Loucy (cell line): Measurements from ENCODE around the gene SMCO3.

Experiments used
- H2AFZ ChIP-seq: fragments of 200-600 bp; sonication (generic); 2 replicates; pipeline ENCODE4 v1.6.0; 2016; ENCODE audit warnings: antibody characterized with exemption, mild to moderate bottlenecking, low read length, moderate library complexity
- H3F3A ChIP-seq: fragments of 200-600 bp; 2 replicates; pipeline ENCODE4 v1.6.0; 2016; ENCODE audit warnings: antibody characterized with exemption, low read depth, mild to moderate bottlenecking
- H3K27me3 ChIP-seq: fragments of 200-600 bp; sonication (generic); 2 replicates; pipeline ENCODE4 v1.6.1; 2014; ENCODE audit warnings: low read length, mild to moderate bottlenecking; ENCODE audit not compliant: insufficient read depth, poor library complexity, severe bottlenecking
- H3K36me3 ChIP-seq: fragments of 200-600 bp; sonication (generic); 2 replicates; pipeline ENCODE4 v1.6.1; 2016; ENCODE audit warnings: low read length; ENCODE audit not compliant: insufficient read depth
- H3K4me1 ChIP-seq: fragments of 200-600 bp; sonication (generic); 2 replicates; pipeline ENCODE4 v1.5.1; 2014; ENCODE audit warnings: low read length, mild to moderate bottlenecking; ENCODE audit not compliant: insufficient read depth, poor library complexity, severe bottlenecking
- H3K4me2 ChIP-seq: fragments of 200-600 bp; sonication (generic); 2 replicates; pipeline ENCODE4 v1.6.0; 2014; ENCODE audit warnings: antibody characterized with exemption, low read length, low read depth, mild to moderate bottlenecking; ENCODE audit not compliant: poor library complexity, severe bottlenecking
- H3K4me3 ChIP-seq: fragments of 200-600 bp; sonication (generic); 2 replicates; pipeline ENCODE4 v1.5.1; 2014; ENCODE audit warnings: low read length, mild to moderate bottlenecking, mixed read lengths; ENCODE audit not compliant: poor library complexity, severe bottlenecking
- H3K79me2 ChIP-seq: fragments of 200-600 bp; sonication (generic); 2 replicates; pipeline ENCODE4 v1.6.1; 2014; ENCODE audit warnings: low read length; ENCODE audit not compliant: insufficient read depth
- H3K9ac ChIP-seq: fragments of 200-600 bp; sonication (generic); 2 replicates; pipeline ENCODE4 v1.6.0; 2014; ENCODE audit warnings: mild to moderate bottlenecking, low read depth, low read length, moderate library complexity; ENCODE audit not compliant: poor library complexity, severe bottlenecking
- H3K9me2 ChIP-seq: fragments of 200-600 bp; sonication (generic); replicated peaks from 2 replicates; pipeline ENCODE4 v1.6.1; 2016; ENCODE audit warnings: low read depth, low read length, mixed read lengths
- H3K9me3 ChIP-seq: fragments of 200-600 bp; sonication (generic); 2 replicates; pipeline ENCODE4 v1.6.1; 2014; ENCODE audit warnings: mild to moderate bottlenecking, antibody characterized with exemption, low read length, low read depth; ENCODE audit not compliant: insufficient read depth
- H4K20me1 ChIP-seq: fragments of 200-600 bp; sonication (generic); 2 replicates; pipeline ENCODE4 v1.6.0; 2014; ENCODE audit warnings: antibody characterized with exemption, low read length, mild to moderate bottlenecking; ENCODE audit not compliant: insufficient read depth, poor library complexity, severe bottlenecking
- EZH2phosphoT487 ChIP-seq: fragments of 200-600 bp; IDR thresholded peaks from 2 replicates; pipeline ENCODE4 v1.6.1; 2018; ENCODE audit warnings: antibody characterized with exemption, mild to moderate bottlenecking, moderate library complexity, borderline replicate concordance
- TF ChIP-seq, protein P1 (sequence below): fragments of 200-600 bp; sonication (generic); conservative IDR thresholded peaks from 2 replicates; pipeline ENCODE4 v1.5.1; 2014; ENCODE audit warnings: mild to moderate bottlenecking, antibody characterized with exemption, low read length

Gene SMCO3

GRCh38 chr12:14843425-14843887, 29.5 kb upstream of the SMCO3 start, which contains the start of gene ART4:
ART4 (minus strand) TSS chr12:14843526; CDS start chr12:14843113, 413 bp downstream.
- Histone ChIP-seq H3K27me3 (peaks cover 8% of the 10 kb centered on the region), H2AFZ (no peak within 1 kb of the TSS), H3K9ac (no peak within 1 kb of the TSS), H3K4me3 (no peak within 1 kb of the TSS), H3K4me1 (peaks cover 16% of the 10 kb centered on the region), H3K79me2 (no peaks in the 10 kb centered on the region), H3K9me2 (no peaks in the 10 kb centered on the region), H3K36me3 (no peaks in the 10 kb centered on the region), H4K20me1 (no peaks in the 10 kb centered on the region), H3F3A (no peaks in the 10 kb centered on the region), H3K9me3 (no peaks in the 10 kb centered on the region), H3K4me2 (no peak within 1 kb of the TSS)
- TF ChIP-seq, protein P1, sequence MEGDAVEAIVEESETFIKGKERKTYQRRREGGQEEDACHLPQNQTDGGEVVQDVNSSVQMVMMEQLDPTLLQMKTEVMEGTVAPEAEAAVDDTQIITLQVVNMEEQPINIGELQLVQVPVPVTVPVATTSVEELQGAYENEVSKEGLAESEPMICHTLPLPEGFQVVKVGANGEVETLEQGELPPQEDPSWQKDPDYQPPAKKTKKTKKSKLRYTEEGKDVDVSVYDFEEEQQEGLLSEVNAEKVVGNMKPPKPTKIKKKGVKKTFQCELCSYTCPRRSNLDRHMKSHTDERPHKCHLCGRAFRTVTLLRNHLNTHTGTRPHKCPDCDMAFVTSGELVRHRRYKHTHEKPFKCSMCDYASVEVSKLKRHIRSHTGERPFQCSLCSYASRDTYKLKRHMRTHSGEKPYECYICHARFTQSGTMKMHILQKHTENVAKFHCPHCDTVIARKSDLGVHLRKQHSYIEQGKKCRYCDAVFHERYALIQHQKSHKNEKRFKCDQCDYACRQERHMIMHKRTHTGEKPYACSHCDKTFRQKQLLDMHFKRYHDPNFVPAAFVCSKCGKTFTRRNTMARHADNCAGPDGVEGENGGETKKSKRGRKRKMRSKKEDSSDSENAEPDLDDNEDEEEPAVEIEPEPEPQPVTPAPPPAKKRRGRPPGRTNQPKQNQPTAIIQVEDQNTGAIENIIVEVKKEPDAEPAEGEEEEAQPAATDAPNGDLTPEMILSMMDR: no peak
- TF ChIP-seq EZH2phosphoT487: no peak

DNA sequence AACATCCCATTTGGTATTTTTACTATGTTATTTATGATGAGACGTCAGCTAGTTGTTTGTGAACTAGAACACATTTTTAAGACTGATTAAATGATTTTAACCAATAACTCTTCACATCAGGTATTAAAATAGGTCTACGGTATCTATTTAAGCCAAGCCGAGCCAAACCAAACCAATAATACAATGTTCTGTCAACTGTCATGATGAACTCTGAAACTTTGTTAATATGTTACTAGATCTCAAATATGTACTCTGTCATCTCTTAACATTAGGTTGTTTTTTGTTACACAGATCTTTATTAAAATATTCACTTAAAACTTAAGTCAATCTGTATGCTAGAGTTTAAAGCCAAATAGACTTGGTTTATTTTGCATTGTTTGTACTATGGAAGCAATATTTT, 28.3 kb upstream of the SMCO3 start:
- H3K4me2 ChIP-seq: no peak overlapping the region
- no peak overlapping the region for H3K4me3 ChIP-seq
- no peak overlapping the region for H3K9ac ChIP-seq
- TF ChIP-seq, protein P1: no peak
- no peak for TF ChIP-seq EZH2phosphoT487
- no peaks in the 10 kb centered on the region for H4K20me1 ChIP-seq
- H2AFZ ChIP-seq: no peak overlapping the region
- no peaks in the 10 kb centered on the region for H3K36me3 ChIP-seq
- H3K79me2 ChIP-seq: no peaks in the 10 kb centered on the region
- no peaks in the 10 kb centered on the region for H3F3A ChIP-seq
- peaks cover 16% of the 10 kb centered on the region for H3K4me1 ChIP-seq
- peaks cover 8% of the 10 kb centered on the region for H3K27me3 ChIP-seq
- H3K9me3 ChIP-seq: no peaks in the 10 kb centered on the region
- H3K9me2 ChIP-seq: no peaks in the 10 kb centered on the region

- peaks cover 15% of the 10 kb centered on the region for H3K4me1 ChIP-seq
- H2AFZ ChIP-seq: no peak overlapping the region
- no peaks in the 10 kb centered on the region for H3K9me2 ChIP-seq
- H3K36me3 ChIP-seq: no peaks in the 10 kb centered on the region
- H4K20me1 ChIP-seq: no peaks in the 10 kb centered on the region
- no peaks in the 10 kb centered on the region for H3K9me3 ChIP-seq
- H3F3A ChIP-seq: no peaks in the 10 kb centered on the region
- H3K27me3 ChIP-seq: peaks cover 8% of the 10 kb centered on the region
- no peak for TF ChIP-seq EZH2phosphoT487
- TF ChIP-seq, protein P1: no peak
- no peak overlapping the region for H3K4me2 ChIP-seq
- H3K4me3 ChIP-seq: no peak overlapping the region
- no peak overlapping the region for H3K9ac ChIP-seq
- H3K79me2 ChIP-seq: no peaks in the 10 kb centered on the region
Measured at GRCh38 chr12:14841761-14842160, 27.8 kb upstream of the SMCO3 start.
